Mesenchymal stem cell (in vitro differentiated cells and primary cell): ENCODE data around the gene HIVEP2.

Source experiments
- DNase-seq: peaks from one replicate; pipeline ENCODE4 v3.0.0-alpha.2; 2013
- H2AFZ ChIP-seq: one replicate; pipeline ENCODE4 v1.6.1; 2013; ENCODE audit warnings: low read depth, mild to moderate bottlenecking, control low read depth, inconsistent platforms, low read length, moderate library complexity
- H2AK5ac ChIP-seq: 2 replicates; pipeline ENCODE4 v1.6.1; 2013; ENCODE audit warnings: low read length, moderate library complexity, mild to moderate bottlenecking, inconsistent platforms; ENCODE audit not compliant: severe bottlenecking
- H2BK120ac ChIP-seq: one replicate; pipeline ENCODE4 v1.6.1; 2013; ENCODE audit warnings: low read depth, mild to moderate bottlenecking, inconsistent platforms, low read length, moderate library complexity
- H2BK12ac ChIP-seq, 2 experiments: one replicate each; pipeline ENCODE4 v1.6.1; 2013; ENCODE audit warnings: inconsistent platforms in 2 of 2, low read length in 2 of 2, mild to moderate bottlenecking in 2 of 2, moderate library complexity in 2 of 2, control low read depth in 1 of 2
- H2BK15ac ChIP-seq: one replicate; pipeline ENCODE4 v1.6.1; 2013; ENCODE audit warnings: mild to moderate bottlenecking, low read depth, inconsistent platforms; ENCODE audit not compliant: poor library complexity, severe bottlenecking
- H2BK5ac ChIP-seq: 2 replicates; pipeline ENCODE4 v1.6.1; 2013; ENCODE audit warnings: low read depth, mild to moderate bottlenecking, low read length, control low read depth, inconsistent platforms; ENCODE audit not compliant: poor library complexity, severe bottlenecking
- H3K14ac ChIP-seq, 2 experiments: one replicate each; pipeline ENCODE4 v1.6.1; 2013; ENCODE audit warnings: inconsistent platforms in 2 of 2, low read length in 2 of 2, control low read depth in 1 of 2, mild to moderate bottlenecking in 1 of 2, moderate library complexity in 1 of 2
- H3K18ac ChIP-seq, 2 experiments: one replicate each; pipeline ENCODE4 v1.6.1; 2013; ENCODE audit warnings: inconsistent platforms in 2 of 2, low read length in 2 of 2, control low read depth in 1 of 2, low read depth in 1 of 2, mild to moderate bottlenecking in 1 of 2
- H3K23ac ChIP-seq, 2 experiments: one replicate each; pipeline ENCODE4 v1.6.1; 2013; ENCODE audit warnings: inconsistent platforms in 2 of 2, low read length in 2 of 2, mild to moderate bottlenecking in 2 of 2, moderate library complexity in 2 of 2, control low read depth in 1 of 2
- H3K27ac ChIP-seq: 2 replicates; pipeline ENCODE4 v1.5.1; 2013; ENCODE audit warnings: mild to moderate bottlenecking, moderate library complexity, low read length, control low read depth, inconsistent platforms; ENCODE audit not compliant: poor library complexity, severe bottlenecking
- H3K27me3 ChIP-seq, 2 experiments: 2 replicates each; pipeline versions ENCODE4 v1.6.1 to v1.7.0; 2013; ENCODE audit warnings: low read length in 2 of 2, mild to moderate bottlenecking in 2 of 2, moderate library complexity in 2 of 2, control low read depth in 1 of 2, inconsistent platforms in 1 of 2; ENCODE audit not compliant: control insufficient read depth in 1 of 2, insufficient read depth in 1 of 2
- H3K36me3 ChIP-seq, 2 experiments: 2 replicates each; pipeline versions ENCODE4 v1.6.1 to v1.7.0; 2013; ENCODE audit warnings: low read length in 2 of 2, control low read depth in 1 of 2, inconsistent platforms in 1 of 2, low read depth in 1 of 2, mild to moderate bottlenecking in 1 of 2; ENCODE audit not compliant: insufficient read depth in 2 of 2, control insufficient read depth in 1 of 2
- H3K4ac ChIP-seq, 2 experiments: one replicate each; pipeline ENCODE4 v1.6.1; 2013; ENCODE audit warnings: inconsistent platforms in 2 of 2, low read length in 2 of 2, mild to moderate bottlenecking in 2 of 2, moderate library complexity in 2 of 2, control low read depth in 1 of 2, low read depth in 1 of 2
- H3K4me1 ChIP-seq: 2 replicates; pipeline ENCODE4 v1.6.1; 2013; ENCODE audit warnings: low read depth, low read length, control low read depth; ENCODE audit not compliant: control insufficient read depth, insufficient read depth
- H3K4me2 ChIP-seq: 2 replicates; pipeline ENCODE4 v1.6.1; 2013; ENCODE audit warnings: low read length, mild to moderate bottlenecking, inconsistent platforms; ENCODE audit not compliant: poor library complexity, severe bottlenecking
- H3K4me3 ChIP-seq, 2 experiments: 2 replicates each; pipeline versions ENCODE4 v1.5.1 to v1.7.0; 2013; ENCODE audit warnings: low read length in 2 of 2, mild to moderate bottlenecking in 2 of 2, control low read depth in 1 of 2, low read depth in 1 of 2; ENCODE audit not compliant: insufficient read depth in 1 of 2
- H3K79me1 ChIP-seq: replicated peaks from 2 replicates; pipeline ENCODE4 v1.6.1; 2013; ENCODE audit warnings: mild to moderate bottlenecking, control low read depth, low read length, inconsistent platforms; ENCODE audit not compliant: poor library complexity, severe bottlenecking
- H3K9ac ChIP-seq: 2 replicates; pipeline ENCODE4 v1.7.0; 2013; ENCODE audit warnings: mild to moderate bottlenecking, low read length, moderate library complexity
- H3K9me3 ChIP-seq: 2 replicates; pipeline ENCODE4 v1.7.0; 2013; ENCODE audit warnings: mild to moderate bottlenecking, low read length; ENCODE audit not compliant: control insufficient read depth
- H4K8ac ChIP-seq: one replicate; pipeline ENCODE4 v1.6.1; 2013; ENCODE audit warnings: inconsistent platforms, mild to moderate bottlenecking, low read length, moderate library complexity
- H4K91ac ChIP-seq: one replicate; pipeline ENCODE4 v1.6.1; 2013; ENCODE audit warnings: mild to moderate bottlenecking, low read length, inconsistent platforms
- WGBS: methylation state at CpG from one replicate; pipeline ENCODE4 v1.1.7; 2013; ENCODE audit warnings: mixed read lengths; 5-methylcytosine and 5-hydroxymethylcytosine counted together

Gene HIVEP2

DNA sequence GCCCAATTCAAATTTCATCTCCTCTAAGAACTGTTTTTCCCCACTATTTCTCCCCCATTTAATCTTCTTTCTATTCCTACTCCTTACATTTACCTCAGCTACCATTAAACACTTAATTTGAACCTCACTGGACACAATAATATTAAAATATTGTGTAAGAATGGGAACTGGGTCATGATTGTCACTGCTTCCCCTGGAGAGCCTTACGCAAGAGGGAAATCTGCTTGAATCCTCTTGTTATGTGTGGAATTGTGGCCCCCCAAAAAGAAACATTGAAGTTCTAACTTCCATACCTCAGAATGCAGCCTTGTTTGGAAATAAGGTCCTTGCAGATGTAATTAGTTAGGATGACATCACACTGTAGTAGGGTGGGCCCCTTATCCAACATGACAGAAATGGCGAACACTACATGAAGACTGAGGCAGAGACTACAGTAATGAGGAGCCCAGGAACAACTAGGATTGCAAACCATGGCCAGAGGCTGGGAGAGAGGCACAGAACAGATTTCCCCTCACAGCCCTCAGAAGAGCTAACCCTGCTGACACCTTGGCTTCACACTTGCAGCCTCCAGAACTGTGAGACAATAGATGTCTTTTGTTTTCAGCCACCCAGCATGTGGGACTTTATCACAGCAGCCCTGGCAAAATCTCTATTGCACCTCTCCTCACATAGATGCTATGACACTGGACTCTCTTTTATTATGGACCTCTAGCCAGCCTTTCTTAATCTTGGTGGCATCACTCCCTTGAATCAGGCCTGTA lies 29.9 kb downstream of the HIVEP2 start:
- Histone ChIP-seq H3K4me1 (peaks cover 5% of the 10 kb centered on the region), H2AFZ (no peak overlapping the region), H4K8ac (no peak overlapping the region), H3K27ac (no peak overlapping the region), H4K91ac (no peak overlapping the region), H2AK5ac (no peak overlapping the region), H3K79me1 (peaks cover 16% of the 10 kb centered on the region), H2BK5ac (no peak overlapping the region), H2BK12ac (no peak overlapping the region), H3K14ac (no peak overlapping the region), H2BK15ac (no peak overlapping the region), H3K27me3 (no peaks in the 10 kb centered on the region), H3K4me3 (no peak overlapping the region), H3K9me3 (no peaks in the 10 kb centered on the region), H3K4ac (no peak overlapping the region), H3K36me3 (peaks cover 0 to 11% of the 10 kb centered on the region in 2 experiments), H3K9ac (no peak overlapping the region), H2BK120ac (no peak overlapping the region), H3K4me2 (no peak overlapping the region), H3K18ac (no peak overlapping the region), H3K23ac (no peak overlapping the region)
- no peak for DNase-seq
- 96% methylated on average over 2 of the region's 2 CpGs for WGBS

DNA sequence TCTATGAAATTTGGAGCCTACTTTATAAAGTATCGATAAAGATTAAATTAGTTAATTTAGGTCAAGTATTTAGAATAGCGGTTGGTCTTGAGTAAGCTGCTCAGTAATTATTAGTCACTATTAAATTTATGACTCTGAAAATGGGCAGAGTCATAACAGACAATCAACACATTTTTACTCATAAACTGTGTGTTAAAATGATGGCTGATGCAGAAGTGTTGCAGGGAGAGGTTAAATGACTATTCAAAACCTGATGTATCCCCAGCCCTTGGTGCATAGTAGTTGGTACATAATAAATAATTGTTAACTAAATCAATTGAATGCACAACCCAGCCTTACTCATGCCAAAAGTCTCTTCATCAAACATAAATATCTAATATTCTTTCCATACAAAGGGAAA lies 30.6 kb downstream of the HIVEP2 start:
- Histone ChIP-seq H2BK5ac (no peak overlapping the region), H3K4me1 (peaks cover 5% of the 10 kb centered on the region), H3K79me1 (peaks cover 16% of the 10 kb centered on the region), H3K27me3 (no peaks in the 10 kb centered on the region), H4K91ac (no peak overlapping the region), H2AK5ac (no peak overlapping the region), H3K23ac (no peak overlapping the region), H4K8ac (no peak overlapping the region), H3K27ac (no peak overlapping the region), H2BK15ac (no peak overlapping the region), H2AFZ (no peak overlapping the region), H3K36me3 (peaks cover 0 to 11% of the 10 kb centered on the region in 2 experiments), H3K14ac (no peak overlapping the region), H3K4me2 (no peak overlapping the region), H3K9ac (no peak overlapping the region), H2BK120ac (no peak overlapping the region), H3K4me3 (no peak overlapping the region), H3K9me3 (no peaks in the 10 kb centered on the region), H3K4ac (no peak overlapping the region), H2BK12ac (no peak overlapping the region), H3K18ac (no peak overlapping the region)
- no CpG with 5 or more reads among the region's 2 CpGs for WGBS
- DNase-seq = no peak

DNA sequence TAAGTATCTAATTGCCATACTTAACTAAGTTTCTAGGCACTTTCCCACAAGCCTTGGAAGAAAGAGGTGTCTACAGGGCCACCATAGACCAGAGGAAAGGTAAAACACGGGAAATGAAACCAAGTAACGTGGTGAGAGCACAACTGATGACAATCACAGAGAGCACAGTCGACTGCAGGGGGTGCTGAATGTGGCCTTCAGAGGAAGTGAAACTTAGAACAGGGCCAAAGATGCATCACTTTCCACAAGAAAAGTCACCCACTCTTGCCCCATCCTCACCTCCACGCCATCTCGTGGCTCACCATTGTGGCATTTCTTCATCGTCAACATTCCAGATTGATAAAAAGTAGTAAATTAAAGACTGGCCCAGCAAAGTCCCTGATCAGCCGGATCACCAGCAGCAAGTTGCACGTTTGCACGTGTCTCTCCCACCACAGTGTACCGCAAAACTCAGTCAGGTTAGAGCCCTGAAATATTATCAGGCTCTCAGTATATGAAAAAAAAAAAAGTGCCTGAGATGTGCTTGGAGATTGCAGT lies 31.4 kb downstream of the HIVEP2 start:
- Histone ChIP-seq H2BK15ac (no peak overlapping the region), H3K27me3 (no peaks in the 10 kb centered on the region), H3K79me1 (peaks cover 16% of the 10 kb centered on the region), H3K4me3 (no peak overlapping the region), H3K4ac (no peak overlapping the region), H3K18ac (no peak overlapping the region), H3K36me3 (peaks cover 0 to 11% of the 10 kb centered on the region in 2 experiments), H4K8ac (no peak overlapping the region), H3K9me3 (no peaks in the 10 kb centered on the region), H4K91ac (no peak overlapping the region), H2AK5ac (no peak overlapping the region), H2BK120ac (no peak overlapping the region), H3K4me1 (peaks cover 5% of the 10 kb centered on the region), H3K4me2 (no peak overlapping the region), H3K23ac (no peak overlapping the region), H2BK12ac (no peak overlapping the region), H2BK5ac (no peak overlapping the region), H3K27ac (no peak overlapping the region), H2AFZ (no peak overlapping the region), H3K14ac (no peak overlapping the region), H3K9ac (no peak overlapping the region)
- DNase-seq = no peak
- 96% methylated on average over 10 of the region's 10 CpGs for WGBS

DNA sequence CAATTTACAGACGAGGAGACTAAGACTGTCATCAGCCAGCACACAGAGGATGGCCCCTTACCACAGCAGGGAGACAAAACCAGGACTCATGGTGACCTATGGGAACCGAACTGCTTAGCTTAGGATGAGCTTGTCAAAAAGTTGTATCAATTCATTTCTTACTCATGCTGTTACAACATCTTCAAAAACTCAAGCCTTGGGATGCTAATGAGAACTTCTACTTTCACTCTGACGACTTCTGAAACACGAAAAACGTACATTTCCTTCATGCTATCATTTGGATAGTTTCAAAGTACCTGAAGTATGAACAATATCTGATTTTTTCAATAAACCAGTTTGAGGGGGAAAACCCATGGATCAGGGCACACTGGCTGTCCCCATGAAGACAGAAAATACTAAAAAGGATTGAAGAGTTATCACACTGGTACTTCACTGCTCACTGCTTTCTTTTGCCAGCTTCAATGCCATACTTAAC lies 31.9 kb downstream of the HIVEP2 start:
- H3K4me3 ChIP-seq = no peak overlapping the region
- H2AFZ ChIP-seq = no peak overlapping the region
- H3K18ac ChIP-seq = no peak overlapping the region
- WGBS = 98% methylated on average over 5 of the region's 5 CpGs
- no peak overlapping the region for H2BK5ac ChIP-seq
- H4K91ac ChIP-seq = no peak overlapping the region
- no peak overlapping the region for H2AK5ac ChIP-seq
- no peak overlapping the region for H3K4ac ChIP-seq
- DNase-seq = no peak
- H3K79me1 ChIP-seq = peaks cover 16% of the 10 kb centered on the region
- no peak overlapping the region for H2BK120ac ChIP-seq
- peaks cover 3% of the 10 kb centered on the region for H3K4me1 ChIP-seq
- no peaks in the 10 kb centered on the region for H3K9me3 ChIP-seq
- no peak overlapping the region for H2BK15ac ChIP-seq
- peaks cover 0 to 8% of the 10 kb centered on the region in 2 experiments for H3K36me3 ChIP-seq
- no peak overlapping the region for H3K14ac ChIP-seq
- no peak overlapping the region for H3K23ac ChIP-seq
- H3K4me2 ChIP-seq = no peak overlapping the region
- no peak overlapping the region for H3K27ac ChIP-seq
- H2BK12ac ChIP-seq = no peak overlapping the region
- no peaks in the 10 kb centered on the region for H3K27me3 ChIP-seq
- no peak overlapping the region for H3K9ac ChIP-seq
- no peak overlapping the region for H4K8ac ChIP-seq
